Smooth muscle cell (in vitro differentiated cells): ENCODE results near the gene KRT9. TPM values are rescaled to one million over a fixed set of nuclear protein-coding genes. Genes with fewer than 3 reads are reported as not detected.
A peak's percentile ranks its signal among the peaks of the same experiment; 100 is the strongest.

Experiments
- DNase-seq: peaks from one replicate; lab custom pipeline; 2025; ENCODE audit not compliant: unreplicated experiment; lab: John Stamatoyannopoulos, UW
- H2AFZ ChIP-seq: fragments of 200-600 bp; sonication (generic); 2 replicates; pipeline ENCODE4 v1.6.0; 2016; ENCODE audit warnings: antibody characterized with exemption, low read depth, mild to moderate bottlenecking
- H3F3A ChIP-seq: fragments of 200-600 bp; sonication (generic); 2 replicates; pipeline ENCODE4 v1.6.0; 2017; ENCODE audit warnings: antibody characterized with exemption, low read depth
- H3K27ac ChIP-seq: fragments of 200-600 bp; sonication (generic); 2 replicates; pipeline ENCODE4 v1.5.1; 2016; ENCODE audit warnings: low read depth, mild to moderate bottlenecking
- H3K27me3 ChIP-seq: fragments of 200-600 bp; sonication (generic); 2 replicates; pipeline ENCODE4 v1.6.1; 2016; ENCODE audit warnings: low read depth, mild to moderate bottlenecking
- H3K36me3 ChIP-seq: fragments of 200-600 bp; sonication (generic); 2 replicates; pipeline ENCODE4 v1.5.1; 2016; ENCODE audit warnings: low read depth
- H3K4me1 ChIP-seq: fragments of 200-600 bp; sonication (generic); 2 replicates; pipeline ENCODE4 v1.5.1; 2016; ENCODE audit warnings: low read depth
- H3K4me2 ChIP-seq: fragments of 200-600 bp; sonication (generic); 2 replicates; pipeline ENCODE4 v1.6.0; 2016; ENCODE audit warnings: mild to moderate bottlenecking
- H3K4me3 ChIP-seq: fragments of 200-600 bp; sonication (generic); 2 replicates; pipeline ENCODE4 v1.5.1; 2016; ENCODE audit warnings: mild to moderate bottlenecking
- H3K79me2 ChIP-seq: fragments of 200-600 bp; sonication (generic); 2 replicates; pipeline ENCODE4 v1.6.0; 2016; ENCODE audit warnings: low read depth, mild to moderate bottlenecking
- H3K9ac ChIP-seq: fragments of 200-600 bp; sonication (generic); 2 replicates; pipeline ENCODE4 v1.6.0; 2016; ENCODE audit warnings: low read depth
- H3K9me3 ChIP-seq: fragments of 200-600 bp; sonication (generic); replicated peaks from 2 replicates; pipeline ENCODE4 v1.5.1; 2016; ENCODE audit warnings: low read depth
- H4K20me1 ChIP-seq: fragments of 200-600 bp; sonication (generic); 2 replicates; pipeline ENCODE4 v1.6.0; 2016; ENCODE audit warnings: low read depth
- CTCF ChIP-seq: fragments of 200-600 bp; sonication (generic); IDR thresholded peaks from 2 replicates; pipeline ENCODE4 v1.5.1; 2017; ENCODE audit warnings: borderline replicate concordance, mild to moderate bottlenecking, antibody characterized with exemption; ENCODE audit not compliant: insufficient read depth, poor library complexity, severe bottlenecking
- WGBS: methylation state at CpG from one replicate; pipeline ENCODE4 v1.1.7; 2016; ENCODE audit warnings: low lambda C conversion rate; 5-methylcytosine and 5-hydroxymethylcytosine counted together
- polyA plus RNA-seq: library from polyadenylated mRNA; unstranded; fragments of >200 nt; fragmentation: Nextera tagmentation; extraction: Ambion mirVana; gene quantifications from 2 replicates; pipeline ENCODE4 v1.2.1, GENCODE V29; 2016
- total RNA-seq: library from RNA; depleted of rRNA; stranded (reverse); fragments of >200 nt; gene quantifications from 2 replicates; pipeline ENCODE4 v1.2.3, GENCODE V29; 2014

KRT9 gene
- total and polyA plus RNA-seq, 2 experiments from 2014 or later = 0.22 TPM; not detected in 1

- TF ChIP-seq CTCF = no peak
- Histone ChIP-seq H4K20me1 (peaks cover 34% of the 10 kb centered on the region), H3K4me1 (peaks cover 6% of the 10 kb centered on the region), H3K36me3 (no peaks in the 10 kb centered on the region), H2AFZ (no peak overlapping the region), H3K79me2 (peaks cover 4% of the 10 kb centered on the region), H3K9me3 (no peaks in the 10 kb centered on the region), H3K4me2 (no peak overlapping the region), H3K27me3 (no peaks in the 10 kb centered on the region), H3K9ac (no peak overlapping the region), H3K4me3 (no peak overlapping the region), H3K27ac (peak overlapping the region; percentile 60), H3F3A (peaks cover 20% of the 10 kb centered on the region)
- DNase-seq = no peak
- WGBS = 51% methylated on average over 6 of the region's 6 CpGs
These were observed 50.1 kb downstream of the KRT9 start for GRCh38 chr17:41521574-41522261.

- Histone ChIP-seq H3K9me3 (no peaks in the 10 kb centered on the region), H3K4me2 (no peak overlapping the region), H3K27me3 (no peaks in the 10 kb centered on the region), H3K4me1 (no peaks in the 10 kb centered on the region), H3K4me3 (no peak overlapping the region), H3K9ac (no peak overlapping the region), H4K20me1 (peaks cover 27% of the 10 kb centered on the region), H2AFZ (no peak overlapping the region), H3K36me3 (no peaks in the 10 kb centered on the region), H3K27ac (no peak overlapping the region), H3K79me2 (no peaks in the 10 kb centered on the region), H3F3A (peaks cover 20% of the 10 kb centered on the region)
- 69% methylated on average over 10 of the region's 10 CpGs for WGBS
- no peak for DNase-seq
- no peak for TF ChIP-seq CTCF
These were observed 50.9 kb downstream of the KRT9 start for GRCh38 chr17:41520821-41521521.

GRCh38 chr17:41519501-41520224 is 52.2 kb downstream of the KRT9 start:
- DNase-seq = no peak
- no peak overlapping the region for H2AFZ ChIP-seq
- H3K4me1 ChIP-seq = no peaks in the 10 kb centered on the region
- H3K36me3 ChIP-seq = no peaks in the 10 kb centered on the region
- H3K27ac ChIP-seq = no peak overlapping the region
- H4K20me1 ChIP-seq = peaks cover 14% of the 10 kb centered on the region
- no peaks in the 10 kb centered on the region for H3K79me2 ChIP-seq
- no peaks in the 10 kb centered on the region for H3K27me3 ChIP-seq
- H3K9ac ChIP-seq = no peak overlapping the region
- WGBS = 73% methylated on average over 11 of the region's 11 CpGs
- H3K9me3 ChIP-seq = no peaks in the 10 kb centered on the region
- no peak for TF ChIP-seq CTCF
- no peak overlapping the region for H3K4me2 ChIP-seq
- H3K4me3 ChIP-seq = no peak overlapping the region
- H3F3A ChIP-seq = peaks cover 20% of the 10 kb centered on the region
